GM18858 (cell line): ENCODE results near the gene PLA2G4B.

ENCODE experiments used
- ATAC-seq: cut with Tn5 transposase; IDR thresholded peaks from one replicate; pipeline ENCODE4 v1.9.1; 2021; ENCODE audit not compliant: unreplicated experiment

The PLA2G4B gene

DNA sequence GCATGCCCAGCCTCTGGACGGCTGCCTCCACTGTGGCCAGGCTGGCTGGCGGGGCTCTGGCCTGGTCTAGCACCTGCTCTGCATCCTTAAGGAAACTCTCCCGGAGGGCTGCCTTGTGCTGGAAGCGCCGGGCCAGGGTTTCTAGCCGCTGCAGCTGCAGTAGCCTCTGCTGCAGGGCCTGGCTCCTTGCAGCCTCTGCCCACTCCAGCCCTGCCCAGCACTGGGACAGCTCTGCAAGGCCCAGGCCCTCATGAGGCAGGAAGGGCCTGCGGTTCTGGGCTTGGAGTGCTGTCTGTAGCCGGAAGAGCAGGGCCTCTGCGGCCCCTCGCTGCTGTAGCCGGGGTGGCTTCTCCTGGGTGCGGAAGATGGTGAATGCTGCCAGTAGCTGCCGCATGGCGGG is 47.2 kb downstream of the PLA2G4B start:
- ATAC-seq, result no peak

DNA sequence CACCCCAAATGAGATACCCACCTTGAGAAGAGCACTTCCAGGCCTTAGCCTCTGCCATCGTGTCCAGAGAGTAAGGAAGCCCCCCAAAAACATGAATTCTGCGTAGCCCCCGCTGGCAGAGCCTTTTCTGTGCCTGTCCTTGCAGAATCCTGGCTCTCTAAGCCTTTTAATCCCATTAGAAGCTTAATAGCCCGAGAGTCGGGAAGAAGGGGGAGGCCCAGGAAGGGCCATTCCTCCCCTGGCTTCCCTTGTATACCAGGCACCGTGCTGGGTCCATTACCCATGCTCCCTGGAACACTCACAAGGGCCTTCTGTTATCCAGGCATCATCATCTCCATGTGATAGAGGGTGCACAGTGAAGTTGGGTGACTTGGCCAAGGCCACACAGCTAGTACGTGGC is 48.1 kb downstream of the PLA2G4B start:
- no peak for ATAC-seq

DNA sequence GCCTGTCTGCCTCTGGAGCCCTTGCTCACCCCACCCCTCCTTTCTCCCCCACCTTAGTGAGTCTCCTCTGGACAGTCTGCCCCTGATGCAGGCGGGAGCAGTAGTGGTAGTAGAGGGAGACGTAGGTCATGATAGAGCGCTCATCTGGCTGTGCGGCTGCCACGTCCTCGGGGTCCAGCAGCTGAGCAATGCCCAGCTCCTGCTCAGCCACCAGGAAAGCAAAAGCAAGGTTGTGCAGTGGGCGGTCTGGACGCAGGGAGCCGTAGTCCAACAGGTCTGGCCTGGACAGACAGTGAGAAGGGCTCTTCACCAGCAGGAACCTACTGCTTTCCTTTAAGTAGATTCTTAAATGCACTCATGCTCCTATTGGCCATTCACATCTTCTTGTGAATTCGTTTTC is 48.5 kb downstream of the PLA2G4B start:
- no peak for ATAC-seq

DNA sequence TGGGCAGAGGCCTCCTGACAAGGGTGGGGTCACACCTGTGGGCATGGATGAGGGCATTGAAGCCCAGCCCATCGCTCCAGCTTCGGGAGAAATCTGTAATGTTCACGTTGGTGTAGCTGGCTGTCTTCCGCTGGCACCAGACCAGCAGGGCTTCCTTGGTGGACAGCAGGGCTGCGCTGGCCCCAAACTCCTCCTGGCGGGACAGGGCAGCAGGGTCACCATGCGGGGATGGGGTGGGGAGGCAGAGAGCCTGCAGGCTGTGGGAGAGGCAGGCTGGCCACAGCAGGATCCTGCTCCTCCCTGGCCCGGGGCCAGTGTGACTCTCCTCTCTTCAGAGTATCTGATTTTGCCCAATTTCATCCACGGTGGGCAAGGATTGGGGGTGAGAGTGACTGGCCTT is 49.2 kb downstream of the PLA2G4B start:
- ATAC-seq, result no peak

DNA sequence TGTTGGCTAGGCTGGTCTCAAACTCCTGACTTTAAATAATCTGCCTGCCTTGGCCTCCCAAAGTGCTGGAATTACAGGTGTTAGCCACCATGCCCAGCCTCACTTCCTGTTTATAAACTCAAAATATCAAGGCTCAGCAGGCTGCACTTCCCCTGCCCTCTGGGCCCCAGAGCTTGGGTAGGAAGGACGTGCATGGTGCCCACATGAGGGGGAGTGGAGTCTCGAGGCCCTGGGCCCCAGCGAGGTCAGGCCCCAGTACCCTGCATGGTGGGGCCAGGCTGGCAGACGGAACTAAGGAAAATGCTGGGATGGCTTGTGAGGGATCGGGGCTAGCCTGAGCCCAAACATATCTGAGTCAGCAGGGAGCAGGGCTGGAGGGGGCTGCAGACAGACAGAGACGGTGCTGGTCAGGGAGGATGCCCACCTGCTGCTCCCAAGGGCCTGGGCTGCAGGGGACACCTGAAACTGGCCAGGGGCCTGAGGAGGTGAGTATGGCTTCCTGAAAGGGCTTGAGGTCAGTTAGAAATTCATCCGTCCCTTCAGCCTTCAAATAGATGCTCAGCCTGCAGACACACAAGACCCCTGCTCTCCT is 50.1 kb downstream of the PLA2G4B start:
- no peak for ATAC-seq

DNA sequence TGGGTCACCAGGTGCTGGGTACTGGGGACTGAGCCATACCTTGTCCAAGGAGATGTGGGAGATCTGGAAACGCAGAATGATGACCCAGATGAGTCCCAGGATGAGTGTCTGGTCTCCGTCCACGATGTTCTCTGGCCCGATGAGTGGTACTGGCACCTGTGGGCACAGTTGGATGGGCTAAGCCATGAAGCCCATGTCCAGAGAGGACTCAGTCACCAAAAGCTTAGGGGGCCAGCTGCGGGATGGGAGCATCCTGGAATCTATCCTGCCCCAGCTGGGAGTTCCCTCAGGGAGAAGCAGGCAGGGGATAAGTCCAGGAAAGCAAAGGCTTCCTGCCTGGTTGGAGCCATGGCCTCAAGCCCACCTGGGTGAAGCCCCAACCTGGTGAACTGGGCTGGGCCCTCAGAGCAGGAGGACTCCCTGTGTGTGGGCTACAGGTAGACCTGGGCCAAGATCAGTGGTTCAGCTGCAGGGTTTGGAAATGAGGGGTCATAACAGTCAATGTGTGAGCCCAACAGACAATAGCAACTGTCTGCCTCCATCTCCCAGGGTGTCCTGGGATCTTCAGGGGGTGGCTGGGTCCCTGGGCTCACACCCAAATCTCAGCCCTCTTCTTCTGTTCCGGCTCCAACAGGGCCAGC is 51.5 kb downstream of the PLA2G4B start:
- ATAC-seq, result no peak

DNA sequence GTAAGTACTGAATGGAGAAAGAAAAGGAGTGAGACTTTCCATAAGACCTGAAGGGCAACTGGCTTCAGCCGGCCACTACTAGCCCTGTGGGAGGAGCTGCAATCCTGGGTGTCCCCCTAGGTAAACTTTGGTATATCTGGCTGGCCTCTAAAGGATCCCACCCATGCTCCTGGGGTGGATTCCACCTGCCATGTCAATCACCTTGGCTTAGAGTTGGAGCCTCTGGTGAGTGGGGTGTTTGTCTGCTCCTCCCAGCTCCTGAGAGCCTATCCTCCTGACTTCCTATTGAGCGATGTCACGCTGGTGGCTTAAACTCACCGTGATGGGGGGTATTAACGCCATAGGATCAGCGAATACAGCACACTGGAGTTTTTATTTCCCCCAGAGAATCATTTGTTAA is 52.6 kb downstream of the PLA2G4B start:
- no peak for ATAC-seq

DNA sequence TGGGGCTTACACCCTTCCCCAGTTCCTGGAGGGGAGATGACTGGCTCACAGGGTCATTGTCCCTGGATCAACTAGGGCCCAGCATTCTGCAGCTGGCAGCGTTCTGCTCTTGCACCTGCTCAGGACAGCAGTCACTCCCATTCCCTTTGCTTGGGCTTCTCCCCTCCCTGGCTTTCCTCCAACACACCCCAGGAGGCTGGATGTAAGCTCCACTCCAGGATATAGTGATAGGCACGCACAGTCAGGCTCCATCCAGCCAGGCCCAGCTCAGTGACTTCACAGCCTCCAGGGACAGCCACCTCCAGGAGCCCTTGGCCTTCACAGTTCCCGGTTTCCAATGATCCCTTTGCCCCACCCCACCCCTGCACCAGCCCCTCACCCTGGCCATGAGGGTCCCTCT is 53.3 kb downstream of the PLA2G4B start:
- no peak for ATAC-seq

DNA sequence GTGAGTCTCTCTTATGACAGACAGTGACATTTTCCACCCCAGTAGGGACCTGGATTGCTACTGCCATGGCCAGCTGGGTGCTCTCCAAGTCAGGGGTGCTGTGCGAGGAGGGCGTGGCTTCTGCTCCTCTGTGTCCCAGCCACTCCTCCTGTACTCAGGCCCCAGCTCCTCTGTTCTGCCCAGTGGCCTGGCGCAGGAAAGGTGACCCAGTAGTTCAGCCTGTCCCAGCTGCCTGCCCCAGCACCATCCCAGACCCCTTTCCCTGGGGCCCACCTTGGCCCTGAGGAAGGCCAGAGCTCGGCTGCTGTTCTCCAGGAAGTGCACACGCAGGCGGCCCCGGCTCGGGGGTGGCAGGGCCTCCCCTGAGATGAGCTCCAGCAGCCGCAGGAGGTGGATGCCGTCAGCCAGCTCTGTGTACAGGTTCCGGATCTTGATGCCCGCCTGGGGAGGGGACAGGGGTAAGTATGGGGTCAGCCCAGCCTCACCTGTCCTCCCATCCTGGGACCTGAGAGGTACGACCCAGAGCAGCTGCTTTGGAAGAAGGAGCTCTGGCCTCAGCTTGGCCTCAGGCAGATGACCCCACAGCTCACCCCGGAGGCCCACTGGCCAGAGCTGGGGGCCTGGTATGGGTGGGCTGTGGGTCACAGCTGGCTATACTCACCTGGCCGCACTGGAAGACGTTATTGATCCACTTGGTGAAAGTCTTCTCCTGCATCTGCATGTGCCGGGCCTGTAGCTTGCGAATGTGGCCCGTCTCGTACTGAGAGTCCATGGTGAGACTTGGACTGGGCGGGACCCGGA is 54.2 kb downstream of the PLA2G4B start:
- no peak for ATAC-seq

DNA sequence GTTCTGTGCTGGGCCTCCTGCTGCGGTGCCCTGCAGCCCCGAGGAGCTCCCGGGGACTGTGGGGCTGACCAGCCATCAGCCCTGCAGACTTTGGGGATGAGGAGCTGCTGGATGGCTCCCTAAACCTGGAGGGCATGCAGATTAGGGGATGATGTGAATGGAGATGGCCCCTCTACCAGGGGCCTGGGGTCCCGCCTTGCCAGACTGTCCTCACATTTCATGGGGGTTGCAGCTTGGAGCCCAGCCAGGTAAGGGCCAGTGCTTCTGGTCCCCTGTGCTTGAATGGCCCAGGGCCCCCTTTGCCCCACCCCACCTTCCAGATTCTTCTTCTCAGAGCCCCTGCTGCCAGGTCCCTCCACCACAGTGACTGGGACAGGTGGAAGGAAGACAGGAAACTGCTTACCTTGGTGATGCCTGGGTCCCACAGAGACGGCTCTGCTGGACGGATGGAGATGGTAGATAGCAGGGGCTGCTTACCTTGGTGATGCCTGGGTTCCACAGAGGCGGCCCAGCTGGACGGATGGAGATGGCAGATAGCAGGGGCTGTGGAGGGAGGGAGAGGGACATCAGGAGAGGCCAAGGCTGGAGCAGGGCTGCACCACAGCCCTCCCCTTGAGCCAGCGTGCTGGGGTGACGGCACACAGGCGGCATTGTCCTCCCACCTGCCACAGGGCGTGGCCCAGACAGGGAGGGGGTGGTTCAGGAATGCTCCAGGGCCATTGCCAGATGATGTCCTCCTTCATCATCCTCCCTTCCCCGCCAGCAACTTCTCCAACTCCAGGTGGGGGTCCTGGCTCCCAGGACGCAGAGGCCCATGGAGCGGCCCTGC is 55.0 kb downstream of the PLA2G4B start, which contains the start of gene SPTBN5:
SPTBN5 (minus strand) TSS at position 632 of the 829 bp plus-strand sequence; CDS start at position 76, 556 bp downstream.
- no peak for ATAC-seq

DNA sequence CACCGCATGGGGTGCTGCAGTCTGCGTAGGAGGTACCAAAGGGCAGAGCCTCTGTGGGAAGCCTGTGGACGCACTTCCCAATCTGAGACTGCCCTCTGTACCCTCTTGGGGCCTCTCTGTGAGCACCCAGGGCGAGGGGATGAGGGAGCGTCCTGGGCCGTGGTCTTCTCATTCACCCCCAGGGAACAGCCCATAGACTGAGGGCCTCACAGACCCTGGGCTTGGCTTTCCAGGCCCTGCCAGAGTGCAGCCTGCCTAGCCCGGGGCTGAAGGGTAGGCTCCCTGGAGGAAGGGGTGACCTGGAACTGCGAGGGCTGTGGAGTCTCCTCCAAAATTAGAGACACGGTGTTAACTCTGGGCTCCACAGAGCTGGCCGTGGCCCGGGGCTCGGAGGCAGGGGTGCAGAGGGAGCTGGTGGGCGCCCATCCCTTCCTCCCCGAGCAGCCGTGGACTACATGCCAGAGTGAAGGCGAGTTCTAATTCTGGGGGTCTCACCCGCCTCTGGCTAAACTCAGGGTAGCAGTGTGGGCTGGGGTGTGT is 55.7 kb downstream of the PLA2G4B start:
- no peak for ATAC-seq

DNA sequence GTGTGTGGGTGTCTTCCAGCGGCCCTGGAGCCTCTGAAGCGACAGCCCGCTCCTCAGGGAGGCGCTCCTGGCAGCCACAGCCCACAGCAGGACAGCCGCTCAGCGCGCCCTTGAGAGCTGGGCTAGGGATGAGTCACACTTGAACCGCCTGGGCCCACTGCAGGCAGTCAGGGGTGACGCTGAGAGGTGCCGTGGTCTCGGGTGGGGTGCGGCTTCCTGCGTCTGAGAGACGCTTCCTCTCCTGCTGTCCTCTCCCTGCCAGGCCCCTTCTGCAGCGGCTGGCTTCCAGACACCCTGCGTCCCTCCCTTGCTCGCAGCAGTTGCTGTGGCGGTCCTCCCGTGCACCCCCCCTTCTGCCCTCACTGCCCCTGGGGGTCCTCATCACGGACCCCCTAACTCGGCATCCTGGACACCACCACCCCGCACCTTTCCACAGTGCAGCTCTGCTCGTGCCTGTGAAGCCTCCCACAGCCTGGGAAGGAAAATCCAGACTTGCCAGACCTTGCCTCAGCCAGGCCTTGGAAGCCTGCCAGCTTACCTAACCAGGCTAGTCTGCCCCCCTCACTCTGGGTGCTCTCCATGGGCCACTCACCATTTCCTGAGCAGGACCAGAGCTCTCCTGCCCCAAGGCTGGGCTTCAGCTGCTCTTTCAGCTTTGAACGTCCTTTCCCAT is 56.3 kb downstream of the PLA2G4B start:
- peak; percentile 77 for ATAC-seq

DNA sequence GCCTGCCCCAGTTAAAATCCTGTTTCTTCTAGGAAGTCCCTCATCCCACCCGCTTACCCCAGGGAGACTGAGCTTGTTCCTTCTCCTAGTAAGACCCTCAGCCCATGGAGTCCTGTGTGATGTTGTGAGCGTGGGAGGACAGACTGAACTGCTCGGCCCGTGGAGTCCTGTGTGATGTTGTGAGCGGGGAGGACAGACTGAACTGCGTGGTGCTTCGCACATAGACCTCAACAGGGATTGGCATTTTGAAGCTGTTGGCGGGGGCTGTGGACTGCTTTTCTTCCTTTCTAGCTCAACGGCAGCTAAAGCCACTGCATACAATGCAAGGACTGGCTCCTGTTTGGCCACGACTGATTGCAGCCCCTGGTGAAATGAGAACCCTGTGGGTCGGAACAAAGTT is 56.8 kb downstream of the PLA2G4B start:
- ATAC-seq, result no peak

DNA sequence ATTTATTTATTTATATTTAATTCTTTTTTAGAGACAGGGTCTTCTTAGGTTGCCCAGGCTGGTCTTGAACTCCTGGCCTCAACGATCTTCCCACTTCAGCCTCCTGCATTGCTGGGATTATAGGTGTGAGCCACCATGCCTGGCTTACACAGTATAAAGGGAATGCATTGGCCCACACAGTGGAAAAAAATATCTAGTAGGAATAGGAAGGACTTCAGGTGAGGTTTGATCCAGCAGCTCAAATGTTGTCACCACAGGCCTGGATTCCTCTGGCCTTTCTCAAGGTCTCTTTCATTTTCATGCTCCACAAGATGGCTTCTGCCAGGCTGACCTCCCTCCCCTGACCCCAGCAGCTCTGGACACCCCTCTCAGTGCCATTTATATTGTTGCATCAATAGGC is 57.3 kb downstream of the PLA2G4B start:
- ATAC-seq, result no peak

DNA sequence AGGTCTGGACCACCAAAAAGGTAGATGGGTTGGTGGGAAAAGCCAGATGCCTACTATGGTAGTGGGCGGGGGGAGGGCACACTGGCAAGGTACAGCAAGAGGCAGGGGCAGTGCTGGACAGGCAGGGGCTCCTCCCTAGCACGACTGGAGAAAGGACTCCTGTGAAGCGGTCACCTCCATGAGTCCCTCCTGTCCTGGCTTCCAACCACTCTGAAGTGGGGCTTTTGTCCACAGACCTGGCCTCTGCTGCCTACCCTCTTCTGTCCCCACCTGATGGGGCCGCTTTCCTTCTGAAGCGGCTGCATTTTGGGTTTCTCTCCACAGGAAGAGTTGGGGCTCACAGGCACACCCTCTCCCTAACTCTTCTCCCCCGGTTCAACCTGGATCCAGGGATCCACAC is 57.9 kb downstream of the PLA2G4B start:
- ATAC-seq, result no peak

DNA sequence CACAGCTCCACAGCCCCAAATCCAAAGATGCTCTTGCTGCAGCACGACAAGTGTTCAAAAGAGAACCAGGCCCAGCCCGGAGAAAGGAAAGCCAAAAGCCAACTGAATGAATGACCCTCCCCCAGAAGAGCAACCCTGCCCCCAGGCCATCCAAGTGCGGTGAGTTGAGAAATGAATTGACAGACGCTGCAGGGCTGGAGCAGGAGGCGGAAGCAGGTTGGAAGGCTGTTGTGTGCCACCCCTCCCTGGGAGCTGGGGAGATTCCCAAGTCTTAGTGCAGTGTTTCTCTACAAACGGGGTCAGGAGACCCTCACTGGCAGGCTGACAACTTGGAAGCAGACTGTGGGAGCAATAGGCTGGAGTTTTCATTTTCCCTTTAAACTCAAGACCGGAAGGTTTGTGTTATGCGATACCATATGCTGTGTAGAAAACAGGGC is 58.7 kb downstream of the PLA2G4B start:
- no peak for ATAC-seq
